Measurements from ENCODE around the gene HSD11B1. TPM values are rescaled to one million over a fixed set of nuclear protein-coding genes. Genes with fewer than 3 reads are reported as not detected.

HSD11B1 gene
- total RNA-seq, 1 donor from 2014 or later: not detected

GRCh38 chr1:209727785-209728184 is 23.1 kb downstream of the HSD11B1 start:
- Mint-ChIP-seq H3K27ac (ENCODE audit: unreplicated experiment) (no peak overlapping the region), H3K27me3 (ENCODE audit: unreplicated experiment) (no peaks in the 10 kb centered on the region), H3K4me1 (ENCODE audit: low read depth, unreplicated experiment) (no peaks in the 10 kb centered on the region), H3K36me3 (ENCODE audit: unreplicated experiment) (no peaks in the 10 kb centered on the region), H3K9me3 (ENCODE audit: unreplicated experiment) (no peaks in the 10 kb centered on the region), H3K4me3 (ENCODE audit: unreplicated experiment) (no peak overlapping the region)
- no peak for TF ChIP-seq CTCF (IDR thresholded peaks at IDR 0.05; ENCODE audit: partially characterized antibody, unreplicated experiment)
- DNase-seq: no peak

GRCh38 chr1:209728466-209728865 is 23.8 kb downstream of the HSD11B1 start:
- Mint-ChIP-seq H3K27me3 (ENCODE audit: unreplicated experiment) (no peaks in the 10 kb centered on the region), H3K27ac (ENCODE audit: unreplicated experiment) (no peak overlapping the region), H3K9me3 (ENCODE audit: unreplicated experiment) (no peaks in the 10 kb centered on the region), H3K36me3 (ENCODE audit: unreplicated experiment) (no peaks in the 10 kb centered on the region), H3K4me1 (ENCODE audit: low read depth, unreplicated experiment) (no peaks in the 10 kb centered on the region), H3K4me3 (ENCODE audit: unreplicated experiment) (no peak overlapping the region)
- DNase-seq: no peak
- TF ChIP-seq CTCF (IDR thresholded peaks at IDR 0.05; ENCODE audit: partially characterized antibody, unreplicated experiment): no peak

GRCh38 chr1:209729436-209729835 is 24.8 kb downstream of the HSD11B1 start:
- Mint-ChIP-seq H3K4me3 (ENCODE audit: unreplicated experiment) (no peak overlapping the region), H3K9me3 (ENCODE audit: unreplicated experiment) (no peaks in the 10 kb centered on the region), H3K27me3 (ENCODE audit: unreplicated experiment) (no peaks in the 10 kb centered on the region), H3K4me1 (ENCODE audit: low read depth, unreplicated experiment) (no peaks in the 10 kb centered on the region), H3K27ac (ENCODE audit: unreplicated experiment) (no peak overlapping the region), H3K36me3 (ENCODE audit: unreplicated experiment) (no peaks in the 10 kb centered on the region)
- DNase-seq: no peak
- TF ChIP-seq CTCF (IDR thresholded peaks at IDR 0.05; ENCODE audit: partially characterized antibody, unreplicated experiment): no peak

- no peak for DNase-seq
- H3K9me3 Mint-ChIP-seq (ENCODE audit: unreplicated experiment): no peaks in the 10 kb centered on the region
- no peaks in the 10 kb centered on the region for H3K27me3 Mint-ChIP-seq (ENCODE audit: unreplicated experiment)
- no peaks in the 10 kb centered on the region for H3K4me1 Mint-ChIP-seq (ENCODE audit: low read depth, unreplicated experiment)
- H3K4me3 Mint-ChIP-seq (ENCODE audit: unreplicated experiment): no peak overlapping the region
- H3K27ac Mint-ChIP-seq (ENCODE audit: unreplicated experiment): no peak overlapping the region
- TF ChIP-seq CTCF (IDR thresholded peaks at IDR 0.05; ENCODE audit: partially characterized antibody, unreplicated experiment): no peak
- no peaks in the 10 kb centered on the region for H3K36me3 Mint-ChIP-seq (ENCODE audit: unreplicated experiment)
Observed at GRCh38 chr1:209732725-209733124, 28.1 kb downstream of the HSD11B1 start.

GRCh38 chr1:209733409-209734192 is 29.0 kb downstream of the HSD11B1 start:
- Mint-ChIP-seq H3K4me3 (ENCODE audit: unreplicated experiment) (no peak overlapping the region), H3K27ac (ENCODE audit: unreplicated experiment) (no peak overlapping the region), H3K9me3 (ENCODE audit: unreplicated experiment) (no peaks in the 10 kb centered on the region), H3K27me3 (ENCODE audit: unreplicated experiment) (no peaks in the 10 kb centered on the region), H3K4me1 (ENCODE audit: low read depth, unreplicated experiment) (no peaks in the 10 kb centered on the region), H3K36me3 (ENCODE audit: unreplicated experiment) (no peaks in the 10 kb centered on the region)
- no peak for TF ChIP-seq CTCF (IDR thresholded peaks at IDR 0.05; ENCODE audit: partially characterized antibody, unreplicated experiment)
- no peak for DNase-seq

All from glutamatergic neuron (in vitro differentiated cells).